ENCODE measurements around the gene PIK3R3. TPM values are rescaled to one million over a fixed set of nuclear protein-coding genes. Genes with fewer than 3 reads are reported as not detected.

The PIK3R3 gene
- total and polyA plus RNA-seq, 2 experiments from 2014 or later, result 6.4 to 11.5 TPM

DNA sequence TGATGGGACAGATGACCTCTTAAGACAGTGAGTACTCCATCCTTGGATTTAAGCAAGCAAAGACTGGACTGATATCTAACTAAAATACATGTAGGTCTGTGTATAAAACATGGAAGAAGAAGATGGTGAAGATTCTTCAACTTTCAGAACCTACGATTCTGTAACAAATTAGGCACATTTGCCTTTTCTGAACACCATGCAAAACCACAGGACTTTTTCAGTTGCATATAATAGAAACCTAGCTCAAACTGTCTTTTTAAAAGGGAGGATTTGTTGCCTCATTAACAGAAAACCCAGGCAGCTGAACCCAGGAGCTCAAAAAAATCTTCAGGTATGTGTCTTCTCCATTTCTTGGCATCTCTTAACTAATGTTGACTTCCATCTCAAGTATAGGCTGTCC, 27.8 kb upstream of the PIK3R3 start:
- no peaks in the 10 kb centered on the region for H3K27me3 ChIP-seq
- H3K27ac ChIP-seq, result no peak overlapping the region
- no peaks in the 10 kb centered on the region for H3K36me3 ChIP-seq
- H3K4me3 ChIP-seq, result no peak overlapping the region
- H3K4me1 ChIP-seq (ENCODE audit: low read depth), result no peaks in the 10 kb centered on the region
- TF ChIP-seq, protein P1, sequence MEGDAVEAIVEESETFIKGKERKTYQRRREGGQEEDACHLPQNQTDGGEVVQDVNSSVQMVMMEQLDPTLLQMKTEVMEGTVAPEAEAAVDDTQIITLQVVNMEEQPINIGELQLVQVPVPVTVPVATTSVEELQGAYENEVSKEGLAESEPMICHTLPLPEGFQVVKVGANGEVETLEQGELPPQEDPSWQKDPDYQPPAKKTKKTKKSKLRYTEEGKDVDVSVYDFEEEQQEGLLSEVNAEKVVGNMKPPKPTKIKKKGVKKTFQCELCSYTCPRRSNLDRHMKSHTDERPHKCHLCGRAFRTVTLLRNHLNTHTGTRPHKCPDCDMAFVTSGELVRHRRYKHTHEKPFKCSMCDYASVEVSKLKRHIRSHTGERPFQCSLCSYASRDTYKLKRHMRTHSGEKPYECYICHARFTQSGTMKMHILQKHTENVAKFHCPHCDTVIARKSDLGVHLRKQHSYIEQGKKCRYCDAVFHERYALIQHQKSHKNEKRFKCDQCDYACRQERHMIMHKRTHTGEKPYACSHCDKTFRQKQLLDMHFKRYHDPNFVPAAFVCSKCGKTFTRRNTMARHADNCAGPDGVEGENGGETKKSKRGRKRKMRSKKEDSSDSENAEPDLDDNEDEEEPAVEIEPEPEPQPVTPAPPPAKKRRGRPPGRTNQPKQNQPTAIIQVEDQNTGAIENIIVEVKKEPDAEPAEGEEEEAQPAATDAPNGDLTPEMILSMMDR (IDR thresholded peaks at IDR 0.05; ENCODE audit: low read depth, low read length), result no peak
- no peak for DNase-seq (ENCODE audit: low read depth in 1 of 2, low spot score in 1 of 2)
- no peaks in the 10 kb centered on the region for H3K9me3 ChIP-seq (ENCODE audit: low read depth)

DNA sequence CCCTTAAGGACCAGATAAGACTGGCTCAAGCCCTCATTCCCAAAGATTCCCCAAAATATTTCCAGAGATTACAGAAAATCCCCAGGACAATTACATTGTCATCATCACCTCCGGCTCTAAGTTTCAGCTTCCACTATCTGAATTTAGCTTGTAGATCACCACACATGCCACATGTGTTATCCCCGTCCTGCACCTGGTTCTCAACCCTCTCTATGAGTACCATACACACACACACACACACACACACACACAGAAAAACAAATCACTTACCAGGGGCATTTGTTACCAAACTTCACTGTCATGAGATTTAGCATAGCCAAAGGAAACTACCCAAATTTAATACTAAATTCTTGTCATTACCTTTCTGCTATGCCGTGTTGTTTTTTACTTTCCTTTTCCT, 27.1 kb upstream of the PIK3R3 start:
- no peak for DNase-seq (ENCODE audit: low read depth in 1 of 2, low spot score in 1 of 2)
- no peak overlapping the region for H3K4me3 ChIP-seq
- H3K27me3 ChIP-seq, result no peaks in the 10 kb centered on the region
- H3K27ac ChIP-seq, result no peak overlapping the region
- TF ChIP-seq, protein P1 (IDR thresholded peaks at IDR 0.05; ENCODE audit: low read depth, low read length), result no peak
- no peaks in the 10 kb centered on the region for H3K36me3 ChIP-seq
- no peaks in the 10 kb centered on the region for H3K4me1 ChIP-seq (ENCODE audit: low read depth)
- H3K9me3 ChIP-seq (ENCODE audit: low read depth), result no peaks in the 10 kb centered on the region

DNA sequence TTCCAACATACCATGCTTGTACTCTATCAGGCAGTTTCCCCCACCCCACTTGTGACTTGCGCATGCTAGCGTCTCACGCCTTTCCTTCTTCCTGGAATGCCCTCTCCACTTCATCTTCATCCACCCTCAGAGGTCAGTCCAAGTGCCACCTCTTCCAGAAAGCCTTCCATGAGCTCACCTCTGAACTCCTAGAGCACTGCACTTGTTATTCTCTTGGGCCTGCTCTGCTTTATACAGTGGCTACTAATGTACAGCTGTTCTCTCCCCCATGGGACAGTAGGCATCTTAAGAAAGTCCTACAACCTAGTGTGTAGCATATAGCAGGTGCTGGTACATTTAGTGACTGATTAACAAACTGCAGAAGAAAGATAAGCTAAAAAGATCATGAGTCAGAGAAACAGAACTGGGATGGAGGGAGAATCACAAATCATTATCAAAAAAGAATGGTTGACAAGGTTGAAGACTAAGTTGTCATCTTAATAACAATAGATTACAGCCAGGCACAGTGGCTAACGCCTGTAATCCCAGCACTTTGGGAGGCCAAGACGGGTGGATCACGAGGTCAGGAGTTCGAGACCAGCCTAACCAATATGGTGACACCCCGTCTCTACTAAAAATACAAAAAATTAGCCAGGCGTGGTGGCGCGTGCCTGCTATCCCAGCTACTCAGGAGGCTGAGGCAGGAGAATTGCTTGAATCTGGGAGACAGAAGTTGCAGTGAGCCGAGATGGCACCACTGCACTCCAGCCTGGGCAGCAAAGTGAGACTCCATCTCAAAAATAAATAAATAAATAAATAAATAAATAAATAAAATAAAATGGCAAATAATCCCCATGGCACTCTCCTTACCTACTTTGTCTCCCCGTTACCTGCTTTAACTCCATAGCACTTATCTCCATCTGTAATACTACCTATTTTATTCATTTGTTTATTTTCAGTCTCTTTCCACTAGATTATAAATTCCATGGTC, 26.2 kb upstream of the PIK3R3 start:
- Histone ChIP-seq H3K36me3 (no peaks in the 10 kb centered on the region), H3K4me3 (no peak overlapping the region), H3K27ac (no peak overlapping the region), H3K27me3 (no peaks in the 10 kb centered on the region), H3K4me1 (ENCODE audit: low read depth) (no peaks in the 10 kb centered on the region), H3K9me3 (ENCODE audit: low read depth) (no peaks in the 10 kb centered on the region)
- no peak for DNase-seq (ENCODE audit: low read depth in 1 of 2, low spot score in 1 of 2)
- TF ChIP-seq, protein P1 (IDR thresholded peaks at IDR 0.05; ENCODE audit: low read depth, low read length), result no peak

DNA sequence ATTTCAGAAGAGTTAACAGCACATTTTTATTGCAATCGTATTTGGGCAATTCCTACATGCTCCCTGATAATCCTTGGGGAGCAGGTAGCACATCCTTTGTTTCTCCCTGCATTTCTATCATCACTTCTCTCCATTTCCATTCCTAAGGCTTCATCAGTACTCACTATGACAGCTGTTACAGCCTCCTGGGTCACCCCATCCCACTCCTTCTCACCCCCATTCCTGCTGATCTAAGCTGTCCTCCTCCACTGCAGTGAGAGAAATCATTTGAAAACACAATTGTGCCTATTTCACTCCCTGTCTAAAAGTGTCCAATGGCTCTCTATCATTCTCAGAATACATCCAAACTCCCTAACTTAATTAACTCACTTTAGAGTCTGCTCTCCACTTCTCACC, 25.5 kb upstream of the PIK3R3 start:
- H3K36me3 ChIP-seq, result no peaks in the 10 kb centered on the region
- H3K4me3 ChIP-seq, result no peak overlapping the region
- H3K9me3 ChIP-seq (ENCODE audit: low read depth), result no peaks in the 10 kb centered on the region
- no peaks in the 10 kb centered on the region for H3K27me3 ChIP-seq
- DNase-seq (ENCODE audit: low read depth in 1 of 2, low spot score in 1 of 2), result no peak
- TF ChIP-seq, protein P1 (IDR thresholded peaks at IDR 0.05; ENCODE audit: low read depth, low read length), result no peak
- no peak overlapping the region for H3K27ac ChIP-seq
- H3K4me1 ChIP-seq (ENCODE audit: low read depth), result no peaks in the 10 kb centered on the region

DNA sequence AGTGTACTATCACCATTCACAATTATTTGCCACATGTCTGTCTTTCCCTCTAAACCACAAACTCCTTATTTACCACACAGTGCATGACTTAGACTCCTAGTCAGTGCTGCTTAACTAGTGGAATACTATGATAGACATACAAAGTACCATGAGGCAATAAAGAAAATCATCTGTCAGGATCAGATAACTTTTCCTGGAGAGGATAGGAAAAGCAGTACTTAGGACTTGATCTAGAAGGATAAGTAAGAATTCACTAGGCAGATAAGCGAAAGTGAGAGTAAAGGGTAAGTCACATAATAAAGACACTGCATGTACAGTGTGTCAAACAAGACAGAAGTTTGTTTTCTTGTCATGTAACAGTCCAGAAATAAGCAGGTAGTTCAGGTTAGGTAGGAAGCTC, 21.3 kb upstream of the PIK3R3 start:
- TF ChIP-seq, protein P1 (IDR thresholded peaks at IDR 0.05; ENCODE audit: low read depth, low read length), result no peak
- Histone ChIP-seq H3K9me3 (ENCODE audit: low read depth) (no peaks in the 10 kb centered on the region), H3K27me3 (no peaks in the 10 kb centered on the region), H3K36me3 (no peaks in the 10 kb centered on the region), H3K4me1 (ENCODE audit: low read depth) (no peaks in the 10 kb centered on the region), H3K4me3 (no peak overlapping the region), H3K27ac (no peak overlapping the region)
- no peak for DNase-seq (ENCODE audit: low read depth in 1 of 2, low spot score in 1 of 2)

Data from cardiac muscle cell (in vitro differentiated cells and primary cell).